CD4-positive, alpha-beta T cell (primary cell): Measurements from ENCODE around the gene AMT. TPM values are rescaled to one million over a fixed set of nuclear protein-coding genes. Genes with fewer than 3 reads are reported as not detected.
A peak's percentile ranks its signal among the peaks of the same experiment; 100 is the strongest.

ENCODE experiments used
- ATAC-seq: fragments of 200-7000 bp; cut with Tn5 transposase; one replicate; pipeline ENCODE4 v1.10.0; 2022; ENCODE audit warnings: mild to moderate bottlenecking; ENCODE audit not compliant: poor library complexity
- CTCF ChIA-PET: fragments of 350-600 bp; sonication (Branson Sonifier 250); formaldehyde crosslinking; loops from one replicate; lab custom pipeline; 2021; ENCODE audit warnings: antibody characterized with exemption, inconsistent platforms; lab: Charles Lee
- POLR2A ChIA-PET: fragments of 350-600 bp; sonication (Branson Sonifier 250); formaldehyde crosslinking; loops from one replicate; lab custom pipeline; 2021; ENCODE audit warnings: antibody characterized with exemption, inconsistent platforms; lab: Charles Lee
- DNase-seq, 14 experiments: peaks; one replicate each; pipeline ENCODE4 v3.0.0-alpha.2; 2013 to 2020; ENCODE audit warnings: mixed read lengths in 2 of 14
- H3K27ac ChIP-seq, 2 donors: one replicate each; pipeline versions ENCODE4 v1.5.1 to v1.7.0; 2013; ENCODE audit warnings: low read length in 2 of 2, low read depth in 1 of 2, mild to moderate bottlenecking in 1 of 2
- H3K27me3 ChIP-seq, 2 experiments: 1 replicate in 1 of 2; 2 replicates in 1 of 2; pipeline versions ENCODE4 v1.6.1 to v1.7.0; 2013; ENCODE audit warnings: low read length in 2 of 2, control low read depth in 1 of 2, mild to moderate bottlenecking in 1 of 2, moderate library complexity in 1 of 2; ENCODE audit not compliant: insufficient read depth in 2 of 2, control insufficient read depth in 1 of 2
- H3K36me3 ChIP-seq: one replicate; pipeline ENCODE4 v1.6.1; 2013; ENCODE audit warnings: low read length, control low read depth; ENCODE audit not compliant: insufficient read depth
- H3K4me1 ChIP-seq: one replicate; pipeline ENCODE4 v1.6.1; 2013; ENCODE audit warnings: low read length, control low read depth; ENCODE audit not compliant: insufficient read depth
- H3K4me3 ChIP-seq: one replicate; pipeline ENCODE4 v1.5.1; 2013; ENCODE audit warnings: mild to moderate bottlenecking, low read length, moderate library complexity
- H3K9me3 ChIP-seq, 2 experiments: 1 replicate in 1 of 2; 2 replicates in 1 of 2; pipeline versions ENCODE4 v1.6.1 to v1.7.0; 2013; ENCODE audit warnings: low read length in 2 of 2, mild to moderate bottlenecking in 2 of 2, control low read depth in 1 of 2, moderate library complexity in 1 of 2; ENCODE audit not compliant: control insufficient read depth in 1 of 2, insufficient read depth in 1 of 2
- H3K27ac Mint-ChIP-seq: one replicate; pipeline ENCODE4 v1.8.0; 2020; ENCODE audit warnings: mixed read lengths
- H3K27me3 Mint-ChIP-seq: one replicate; pipeline ENCODE4 v1.8.0; 2021; ENCODE audit warnings: mixed read lengths
- H3K36me3 Mint-ChIP-seq: one replicate; pipeline ENCODE4 v1.8.0; 2021; ENCODE audit warnings: low read depth, mixed read lengths
- H3K4me1 Mint-ChIP-seq: one replicate; pipeline ENCODE4 v1.8.0; 2021; ENCODE audit warnings: low read depth, mixed read lengths
- H3K4me3 Mint-ChIP-seq: one replicate; pipeline ENCODE4 v1.8.0; 2020; ENCODE audit warnings: mild to moderate bottlenecking, mixed read lengths
- H3K9me3 Mint-ChIP-seq: one replicate; pipeline ENCODE4 v1.8.0; 2020; ENCODE audit warnings: mixed read lengths
- CTCF ChIP-seq: fragments of 200-600 bp; IDR thresholded peaks from one replicate; pipeline ENCODE4 v1.8.0; 2022; ENCODE audit warnings: antibody characterized with exemption, mild to moderate bottlenecking
- intact Hi-C, 2 experiments: fragments of 100-400 bp; cut with DNase I in 1 of 2; cut with micrococcal nuclease in 1 of 2; formaldehyde crosslinking; loops; one replicate each; pipeline versions ENCODE4 v1.15.1 to v1.9.0; 2023 to 2025; cut with DNase I, micrococcal nuclease
- total RNA-seq, 174 experiments: library from RNA in 2 of 174; stranded (reverse) in 2 of 174; gene quantifications; one replicate each; pipeline ENCODE4 v1.2.3 and lab custom pipeline; 2021 to 2026

The AMT gene
- total RNA-seq, 2 experiments from 2014 or later: 10.5 to 12.7 TPM

GRCh38 chr3:49454898-49455681, 32.8 kb upstream of the AMT start:
- H3K4me1 ChIP-seq: no peaks in the 10 kb centered on the region
- no peaks in the 10 kb centered on the region for H3K36me3 ChIP-seq
- Mint-ChIP-seq H3K4me3 (no peak overlapping the region), H3K27me3 (no peaks in the 10 kb centered on the region), H3K9me3 (no peaks in the 10 kb centered on the region), H3K27ac (no peak overlapping the region), H3K4me1 (no peaks in the 10 kb centered on the region), H3K36me3 (no peaks in the 10 kb centered on the region)
- H3K4me3 ChIP-seq: no peak overlapping the region
- ChIA-PET POLR2A (no interaction called here), CTCF (no interaction called here)
- no peak overlapping the region for H3K27ac ChIP-seq
- H3K27me3 ChIP-seq: no peaks in the 10 kb centered on the region
- intact Hi-C loops: no loop called here
- H3K9me3 ChIP-seq: no peaks in the 10 kb centered on the region
- DNase-seq: no peak
- no peak for ATAC-seq
- TF ChIP-seq CTCF: no peak

GRCh38 chr3:49454458-49454857, 32.2 kb upstream of the AMT start:
- DNase-seq: peak in 1 of 14 experiments; percentile 7
- no peaks in the 10 kb centered on the region for H3K36me3 Mint-ChIP-seq
- no peaks in the 10 kb centered on the region for H3K27me3 Mint-ChIP-seq
- no peak for TF ChIP-seq CTCF
- ChIA-PET POLR2A (no interaction called here), CTCF (no interaction called here)
- H3K4me1 Mint-ChIP-seq: no peaks in the 10 kb centered on the region
- no peak overlapping the region for H3K4me3 ChIP-seq
- no peak overlapping the region for H3K4me3 Mint-ChIP-seq
- intact Hi-C loops: no loop called here
- no peaks in the 10 kb centered on the region for H3K9me3 Mint-ChIP-seq
- H3K4me1 ChIP-seq: no peaks in the 10 kb centered on the region
- no peak overlapping the region for H3K27ac ChIP-seq
- no peaks in the 10 kb centered on the region for H3K36me3 ChIP-seq
- H3K27ac Mint-ChIP-seq: no peak overlapping the region
- no peak for ATAC-seq
- no peaks in the 10 kb centered on the region for H3K9me3 ChIP-seq
- H3K27me3 ChIP-seq: no peaks in the 10 kb centered on the region

- no peak overlapping the region for H3K4me3 Mint-ChIP-seq
- H3K9me3 Mint-ChIP-seq: no peaks in the 10 kb centered on the region
- H3K36me3 ChIP-seq: no peaks in the 10 kb centered on the region
- ChIA-PET POLR2A (interaction anchor here (1.3 kb wide), 1 partner anchor 113 kb away, joined by 3 read pairs; the partner anchor contains the start of gene USP4), CTCF (interaction anchor here (0.9 to 1.3 kb wide), 2 partner anchors 15 to 38 kb away, joined by 3 read pairs; no protein-coding TSS in a partner anchor)
- no peak for TF ChIP-seq CTCF
- no peaks in the 10 kb centered on the region for H3K27me3 ChIP-seq
- no peaks in the 10 kb centered on the region for H3K9me3 ChIP-seq
- peaks cover 6% of the 10 kb centered on the region for H3K4me1 Mint-ChIP-seq
- no peaks in the 10 kb centered on the region for H3K36me3 Mint-ChIP-seq
- H3K4me3 ChIP-seq: no peak overlapping the region
- DNase-seq (no peak), ATAC-seq (no peak)
- intact Hi-C loops: no loop called here
- no peaks in the 10 kb centered on the region for H3K27me3 Mint-ChIP-seq
- H3K27ac ChIP-seq: no peak overlapping the region
- peaks cover 4% of the 10 kb centered on the region for H3K4me1 ChIP-seq
- H3K27ac Mint-ChIP-seq: no peak overlapping the region
Measured at GRCh38 chr3:49453621-49454020, 31.3 kb upstream of the AMT start.
